ENCODE data around the gene CCDC158. TPM values are rescaled to one million over a fixed set of nuclear protein-coding genes. Genes with fewer than 3 reads are reported as not detected.
"Not testable (repeated sequence)": the region's sequence is repeated elsewhere in the genome, so short reads cannot be mapped to it uniquely, and the experiment has no call there.

Gene CCDC158
- 0.69 TPM for total RNA-seq

GRCh38 chr4:76420762-76421581 is at the start of gene CCDC158:
TSS of gene CCDC158 (minus strand) at chr4:76421141. CDS start at chr4:76403207, 17,934 bp downstream.
- DNase-seq, result no peak

GRCh38 chr4:76470532-76470931 is 49.6 kb upstream of the CCDC158 start:
- DNase-seq, result no peak

GRCh38 chr4:76470064-76470463 is 49.1 kb upstream of the CCDC158 start:
- no peak for DNase-seq

- DNase-seq, result no peak
Measured at GRCh38 chr4:76463568-76463967, 42.6 kb upstream of the CCDC158 start.

- DNase-seq, result peak; percentile 7
Measured at GRCh38 chr4:76459291-76459723, 38.4 kb upstream of the CCDC158 start.

DNA sequence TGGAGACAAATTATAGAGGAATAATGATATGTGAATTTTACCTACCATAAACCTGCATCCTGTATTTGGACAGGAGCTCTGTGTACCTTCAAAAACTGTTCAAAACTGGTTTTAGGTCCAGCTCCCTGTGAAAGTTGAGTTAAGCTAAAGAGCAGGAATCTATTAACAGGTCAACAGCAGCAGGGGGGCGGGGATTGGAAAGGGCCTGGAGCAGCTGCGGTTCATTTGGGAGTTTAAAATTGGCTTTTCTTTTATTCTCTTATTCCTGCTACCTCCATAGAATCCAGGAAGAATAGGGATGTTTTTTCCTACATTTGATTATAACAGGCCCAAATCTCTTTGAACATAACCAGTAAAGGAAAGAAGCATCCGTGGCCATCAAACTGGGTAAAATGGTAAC is 37.9 kb upstream of the CCDC158 start:
- no peak for DNase-seq

DNA sequence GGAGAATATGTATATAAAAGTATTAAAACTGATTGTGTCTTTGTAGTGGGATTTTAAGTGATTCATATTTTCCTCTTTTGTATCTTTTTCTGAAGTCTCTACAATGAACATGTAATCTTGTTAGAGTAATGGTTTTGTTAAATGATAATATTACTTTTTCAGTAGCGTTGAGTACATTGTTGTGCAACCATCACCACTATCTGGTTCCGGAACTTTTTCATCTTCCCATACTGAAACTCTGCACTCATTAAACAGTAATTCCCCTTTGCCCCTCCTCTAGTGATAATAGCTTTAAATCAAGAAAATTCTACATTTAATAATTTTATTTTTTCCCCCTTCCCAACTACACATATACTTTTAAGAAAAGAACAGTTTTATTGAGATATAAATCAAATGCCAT is 37.4 kb upstream of the CCDC158 start:
- no peak for DNase-seq

DNA sequence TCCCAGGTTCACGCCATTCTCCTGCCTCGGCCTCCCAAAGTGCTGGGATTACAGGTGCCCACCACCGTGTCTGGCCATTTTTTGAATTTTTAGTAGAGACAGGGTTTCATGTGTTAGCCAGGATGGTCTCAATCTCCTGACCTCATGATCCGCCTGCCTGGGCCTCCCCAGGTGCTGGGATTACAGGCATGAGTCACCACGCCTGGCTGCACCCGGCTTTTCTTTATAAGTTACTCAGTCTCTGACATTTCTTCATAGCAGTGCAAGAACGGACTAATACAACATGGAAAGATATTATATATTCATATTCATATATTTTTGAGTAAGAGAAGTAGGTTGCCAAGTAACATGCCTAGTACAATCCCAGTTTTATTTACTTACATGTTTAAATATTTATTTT is 36.9 kb upstream of the CCDC158 start:
- DNase-seq, result no peak

DNA sequence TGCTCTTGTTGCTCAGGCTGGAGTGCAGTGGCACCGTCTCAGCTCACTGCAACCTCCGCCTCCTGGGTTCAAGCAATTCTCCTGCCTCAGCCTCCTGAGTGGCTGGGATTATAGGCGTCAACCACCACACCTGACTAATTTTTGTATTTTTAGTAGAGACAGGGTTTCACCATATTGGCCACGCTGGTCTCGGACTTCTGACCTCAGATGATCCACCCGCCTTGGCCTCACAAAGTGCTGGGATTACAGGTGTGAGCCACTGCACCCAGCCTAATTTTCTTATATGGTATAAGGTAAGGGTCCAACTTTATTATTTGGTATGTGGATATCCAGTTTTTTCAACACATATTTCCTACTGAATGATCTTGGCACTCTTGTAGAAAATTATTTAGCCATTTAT is 33.1 kb upstream of the CCDC158 start:
- not testable (repeated sequence) for DNase-seq

- no peak for DNase-seq
Measured at GRCh38 chr4:76453232-76453631, 32.3 kb upstream of the CCDC158 start.

DNA sequence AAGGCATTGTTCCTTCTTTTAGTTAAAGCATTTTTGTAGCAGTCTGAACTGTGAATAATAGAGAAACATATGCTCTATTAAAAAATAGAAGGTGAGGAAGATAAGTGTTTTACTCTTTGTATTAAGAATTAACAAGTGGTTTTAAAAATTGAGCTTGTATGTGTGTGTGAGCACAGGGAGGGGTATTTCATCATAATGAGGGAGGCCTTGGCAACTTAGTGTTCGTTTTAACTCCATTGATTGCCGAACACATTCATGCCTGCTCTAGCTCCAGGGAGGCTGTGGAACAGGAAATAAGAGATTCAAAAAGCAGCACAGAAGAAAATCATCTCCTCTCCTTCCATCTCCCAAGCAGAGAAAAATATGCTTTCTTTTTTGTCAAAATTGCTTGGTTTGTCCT is 28.9 kb upstream of the CCDC158 start:
- no peak for DNase-seq

- no peak for DNase-seq
Measured at GRCh38 chr4:76449362-76449767, 28.4 kb upstream of the CCDC158 start.

- no peak for DNase-seq
Measured at GRCh38 chr4:76448211-76448610, 27.3 kb upstream of the CCDC158 start.

DNA sequence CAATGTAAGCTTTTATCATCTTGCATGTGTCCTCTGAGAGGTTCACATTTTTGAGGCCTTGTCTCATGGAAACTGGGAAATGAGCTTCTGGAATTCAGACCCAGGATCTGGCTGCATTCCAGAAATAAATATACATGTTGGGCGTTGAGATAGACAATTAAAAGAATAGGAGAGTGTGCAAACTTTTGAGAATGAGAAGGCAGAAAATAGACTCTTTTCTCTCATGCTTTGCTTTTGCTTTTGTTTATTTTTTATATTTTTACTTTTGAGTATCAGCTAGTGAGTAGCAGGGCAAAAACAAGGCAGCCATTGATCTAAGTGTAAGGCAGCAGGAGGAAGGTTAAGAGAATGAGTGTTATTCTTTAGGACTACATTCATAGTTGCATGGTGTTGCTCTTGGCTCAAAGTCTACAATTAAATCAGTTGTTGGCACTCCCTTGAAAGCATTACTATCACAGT is 26.5 kb upstream of the CCDC158 start:
- DNase-seq, result peak; percentile 4

DNA sequence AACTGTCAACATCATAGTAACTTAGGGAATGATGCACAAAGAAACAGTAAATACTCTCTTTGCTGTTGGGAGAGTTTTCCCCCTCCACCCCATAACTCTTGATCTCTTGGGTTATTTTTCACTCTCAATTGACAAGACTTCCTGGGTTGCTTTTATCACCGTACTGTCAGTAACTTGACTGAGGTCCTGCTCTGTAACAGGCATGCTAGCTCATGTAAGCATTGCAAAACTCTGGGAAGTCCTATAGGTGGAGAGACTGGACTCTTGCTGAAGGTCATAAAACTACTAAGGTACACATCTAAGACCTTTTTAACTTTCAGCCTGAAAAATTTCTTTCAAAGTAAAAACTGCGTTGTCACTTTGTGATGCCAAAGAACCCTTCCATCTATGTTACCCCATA is 25.0 kb upstream of the CCDC158 start:
- DNase-seq, result no peak

GRCh38 chr4:76443376-76443775 is 22.4 kb upstream of the CCDC158 start:
- no peak for DNase-seq

- DNase-seq, result no peak
Measured at GRCh38 chr4:76442807-76443206, 21.9 kb upstream of the CCDC158 start.

GRCh38 chr4:76441881-76442280 is 20.9 kb upstream of the CCDC158 start:
- DNase-seq, result no peak

DNA sequence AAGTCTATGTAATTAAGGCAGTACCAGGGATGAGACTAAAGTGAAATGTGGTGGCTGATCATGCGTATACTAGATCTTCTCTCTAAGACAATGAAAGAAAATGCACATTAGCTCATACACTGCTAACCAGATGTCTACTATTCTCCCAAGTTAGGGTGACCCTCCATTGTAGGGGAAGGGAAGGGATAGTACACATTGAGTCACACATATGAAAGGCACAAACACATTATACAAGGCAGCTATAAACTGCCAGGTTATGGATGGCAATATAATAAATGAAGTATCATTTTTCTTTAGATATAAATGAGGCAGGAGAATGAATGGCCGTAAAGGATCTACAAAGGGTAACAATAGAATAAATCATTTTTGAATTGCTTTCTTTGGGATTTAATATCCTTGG is 18.6 kb upstream of the CCDC158 start:
- no peak for DNase-seq

GRCh38 chr4:76435528-76436319 is 14.8 kb upstream of the CCDC158 start:
- DNase-seq, result peak; percentile 7

DNA sequence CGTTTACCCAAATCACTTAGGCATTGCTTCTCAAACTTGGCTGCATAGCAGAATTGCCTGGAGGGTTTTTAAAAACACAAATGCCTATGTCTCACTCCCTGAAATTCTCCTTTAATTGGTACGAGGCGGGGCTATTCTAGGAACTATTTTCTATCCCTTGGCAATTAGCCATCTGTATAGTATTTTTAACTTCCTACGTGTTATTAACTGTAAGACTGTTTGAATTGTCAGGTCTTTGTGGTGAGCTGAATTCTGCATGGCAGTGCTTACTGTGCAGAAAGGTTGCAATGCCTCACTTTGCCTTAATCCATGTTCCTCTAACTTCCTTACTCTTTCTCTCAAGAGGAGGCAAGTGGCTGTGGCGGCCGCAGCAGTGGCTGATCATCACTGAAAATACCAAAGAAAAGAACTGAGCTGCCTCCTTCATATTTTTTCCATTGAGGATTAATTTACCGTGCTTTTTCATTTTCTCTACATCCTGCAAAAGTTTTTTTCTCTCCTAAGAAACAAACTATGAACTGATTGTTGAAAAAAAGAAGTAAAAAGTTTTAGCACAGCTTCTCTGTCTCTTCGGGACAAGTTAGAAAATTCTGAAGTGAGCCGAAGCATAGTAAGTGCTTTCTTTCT is 14.1 kb upstream of the CCDC158 start, which contains the start of gene SHROOM3:
Gene SHROOM3, plus strand, starts transcription at position 329 of the 627 bp plus-strand sequence. CDS start 824 bp downstream, outside the sequence.
- DNase-seq, result peak; percentile 1

- no peak for DNase-seq
Measured at GRCh38 chr4:76430519-76431388, 9.8 kb upstream of the CCDC158 start.

Measured in skin of body (tissue), 2 donors.